Measurements from ENCODE around the gene TASP1.

Gene TASP1

DNA sequence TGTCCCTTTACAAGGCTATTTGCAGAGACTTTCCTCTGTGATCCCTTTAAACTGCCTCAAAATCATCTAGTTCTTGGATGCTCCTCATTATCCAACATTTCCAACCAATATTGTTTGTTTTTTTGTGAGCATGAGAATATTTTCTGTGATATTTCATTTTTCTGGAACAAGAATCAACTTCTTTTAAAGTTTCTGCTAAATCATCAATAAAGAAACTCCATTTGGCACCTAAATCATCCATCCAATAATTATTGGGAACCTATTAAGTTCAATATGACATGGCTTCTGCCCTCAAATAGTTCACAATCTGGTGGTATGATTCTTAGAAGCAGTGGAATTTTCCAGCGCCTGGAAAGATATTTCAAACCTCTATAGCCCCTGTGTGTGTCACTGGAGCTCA, 210.0 kb downstream of the TASP1 start:
- no peaks in the 10 kb centered on the region for H3K27me3 ChIP-seq (ENCODE audit: control insufficient read depth, insufficient read depth, low read length)
- no peak overlapping the region for H3K4me3 ChIP-seq (ENCODE audit: low read length)
- H3K9ac ChIP-seq (ENCODE audit: low read depth, low read length), result no peak overlapping the region
- no peaks in the 10 kb centered on the region for H3K36me3 ChIP-seq (ENCODE audit: insufficient read depth, low read length)
- H3K4me2 ChIP-seq (ENCODE audit: low read length), result no peak overlapping the region
- no peaks in the 10 kb centered on the region for H3K9me3 ChIP-seq (replicated peaks; ENCODE audit: low read length)
- no peaks in the 10 kb centered on the region for H3K4me1 ChIP-seq (ENCODE audit: control insufficient read depth, insufficient read depth, low read length)

- no peaks in the 10 kb centered on the region for H3K36me3 ChIP-seq (ENCODE audit: insufficient read depth, low read length)
- H3K4me2 ChIP-seq (ENCODE audit: low read length), result no peak overlapping the region
- H3K9ac ChIP-seq (ENCODE audit: low read depth, low read length), result no peak overlapping the region
- no peaks in the 10 kb centered on the region for H3K9me3 ChIP-seq (replicated peaks; ENCODE audit: low read length)
- H3K27me3 ChIP-seq (ENCODE audit: control insufficient read depth, insufficient read depth, low read length), result no peaks in the 10 kb centered on the region
- H3K4me3 ChIP-seq (ENCODE audit: low read length), result no peak overlapping the region
- H3K4me1 ChIP-seq (ENCODE audit: control insufficient read depth, insufficient read depth, low read length), result no peaks in the 10 kb centered on the region
Measured at GRCh38 chr20:13426870-13427269, 211.9 kb downstream of the TASP1 start.

GRCh38 chr20:13425381-13426135, 213.2 kb downstream of the TASP1 start:
- Histone ChIP-seq H3K36me3 (ENCODE audit: insufficient read depth, low read length) (no peaks in the 10 kb centered on the region), H3K4me1 (ENCODE audit: control insufficient read depth, insufficient read depth, low read length) (no peaks in the 10 kb centered on the region), H3K4me2 (ENCODE audit: low read length) (no peak overlapping the region), H3K27me3 (ENCODE audit: control insufficient read depth, insufficient read depth, low read length) (no peaks in the 10 kb centered on the region), H3K4me3 (ENCODE audit: low read length) (no peak overlapping the region), H3K9me3 (replicated peaks; ENCODE audit: low read length) (no peaks in the 10 kb centered on the region), H3K9ac (ENCODE audit: low read depth, low read length) (no peak overlapping the region)

DNA sequence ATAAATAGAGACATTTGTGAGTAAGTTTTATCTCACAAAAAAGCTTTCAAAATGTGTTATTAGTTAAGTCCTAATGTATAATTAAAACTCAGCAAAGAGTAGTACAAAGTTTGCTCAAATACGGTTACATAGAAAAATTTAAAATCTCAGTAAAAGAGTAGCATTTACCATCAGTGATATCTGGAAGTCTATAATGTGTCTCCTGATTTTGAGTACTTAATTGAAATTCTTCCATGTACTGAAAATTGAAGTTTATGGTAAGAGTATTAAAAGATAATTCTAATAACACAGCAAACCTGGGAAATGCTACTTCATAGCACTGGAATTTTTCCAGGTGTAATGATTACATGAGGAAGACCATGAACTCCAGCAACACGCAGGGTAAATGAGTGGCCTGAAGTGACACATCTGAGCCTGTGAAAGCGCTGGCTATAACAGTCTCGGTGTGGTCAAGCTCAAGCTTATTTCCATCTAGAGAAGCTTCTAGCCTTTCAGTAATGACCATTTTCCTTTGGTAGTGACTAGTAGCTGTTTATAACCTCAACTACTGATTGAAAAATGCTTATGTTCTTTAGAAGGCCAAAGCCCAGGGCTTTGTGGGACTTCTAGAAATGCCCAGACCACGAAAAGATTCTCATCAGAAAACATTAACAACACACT, 214.4 kb downstream of the TASP1 start:
- H3K9ac ChIP-seq (ENCODE audit: low read depth, low read length), result no peak overlapping the region
- H3K9me3 ChIP-seq (replicated peaks; ENCODE audit: low read length), result no peaks in the 10 kb centered on the region
- no peak overlapping the region for H3K4me2 ChIP-seq (ENCODE audit: low read length)
- H3K36me3 ChIP-seq (ENCODE audit: insufficient read depth, low read length), result no peaks in the 10 kb centered on the region
- no peaks in the 10 kb centered on the region for H3K27me3 ChIP-seq (ENCODE audit: control insufficient read depth, insufficient read depth, low read length)
- H3K4me3 ChIP-seq (ENCODE audit: low read length), result no peak overlapping the region
- H3K4me1 ChIP-seq (ENCODE audit: control insufficient read depth, insufficient read depth, low read length), result no peaks in the 10 kb centered on the region

DNA sequence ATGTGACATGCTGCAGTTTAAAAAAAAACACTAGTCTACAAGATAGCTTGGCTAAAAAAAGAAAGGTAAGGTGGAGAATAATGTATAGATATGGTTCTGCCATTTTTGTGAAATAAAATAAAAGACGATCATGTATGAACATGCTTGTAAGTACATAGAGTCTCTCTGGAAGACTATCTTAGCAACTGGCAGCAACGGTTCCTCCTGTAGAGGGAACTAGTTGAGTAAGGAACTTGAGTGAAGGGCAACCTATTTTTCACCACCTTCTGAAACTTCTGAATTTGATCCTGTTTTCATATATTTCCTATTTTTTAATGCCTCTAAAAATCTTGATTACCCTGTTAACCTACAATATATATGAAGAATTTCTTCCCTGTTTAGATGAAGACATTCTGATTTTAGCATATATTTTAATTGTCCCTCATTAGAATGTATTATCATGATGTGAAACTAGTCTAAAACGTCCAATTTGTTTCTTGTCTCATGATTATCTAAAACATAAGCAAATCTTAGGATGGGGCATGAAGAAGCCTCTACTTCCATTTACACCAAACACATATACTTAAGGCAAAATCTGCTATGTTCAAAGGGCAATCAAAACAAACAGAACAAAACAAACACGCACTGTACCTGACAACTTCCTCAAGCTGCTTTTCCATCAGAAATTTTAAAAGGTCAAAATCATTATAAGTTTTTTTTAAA, 215.1 kb downstream of the TASP1 start:
- Histone ChIP-seq H3K4me3 (ENCODE audit: low read length) (no peak overlapping the region), H3K27me3 (ENCODE audit: control insufficient read depth, insufficient read depth, low read length) (no peaks in the 10 kb centered on the region), H3K4me2 (ENCODE audit: low read length) (no peak overlapping the region), H3K9me3 (replicated peaks; ENCODE audit: low read length) (no peaks in the 10 kb centered on the region), H3K36me3 (ENCODE audit: insufficient read depth, low read length) (no peaks in the 10 kb centered on the region), H3K9ac (ENCODE audit: low read depth, low read length) (no peak overlapping the region), H3K4me1 (ENCODE audit: control insufficient read depth, insufficient read depth, low read length) (no peaks in the 10 kb centered on the region)

DNA sequence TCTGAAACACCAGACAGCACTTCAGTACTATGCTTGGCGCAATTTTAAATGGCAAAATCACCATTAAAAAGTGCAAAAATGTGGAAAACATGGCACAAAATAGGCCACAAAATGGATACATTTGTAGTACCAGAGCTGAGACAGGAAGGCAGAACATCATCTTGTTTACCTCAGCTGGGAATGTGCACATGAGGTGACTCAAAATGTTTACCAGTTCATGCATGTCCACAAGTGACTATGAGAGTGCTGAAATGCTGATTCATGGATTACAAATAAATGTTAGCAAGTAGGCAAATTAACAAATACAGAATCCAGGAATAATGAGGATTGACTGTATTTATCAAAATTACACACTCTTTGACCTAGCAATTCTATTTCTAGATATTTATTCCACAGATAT, 216.1 kb downstream of the TASP1 start:
- no peaks in the 10 kb centered on the region for H3K4me1 ChIP-seq (ENCODE audit: control insufficient read depth, insufficient read depth, low read length)
- no peak overlapping the region for H3K4me3 ChIP-seq (ENCODE audit: low read length)
- H3K36me3 ChIP-seq (ENCODE audit: insufficient read depth, low read length), result no peaks in the 10 kb centered on the region
- H3K27me3 ChIP-seq (ENCODE audit: control insufficient read depth, insufficient read depth, low read length), result no peaks in the 10 kb centered on the region
- H3K9ac ChIP-seq (ENCODE audit: low read depth, low read length), result no peak overlapping the region
- no peak overlapping the region for H3K4me2 ChIP-seq (ENCODE audit: low read length)
- H3K9me3 ChIP-seq (replicated peaks; ENCODE audit: low read length), result no peaks in the 10 kb centered on the region

- H3K4me1 ChIP-seq (ENCODE audit: control insufficient read depth, insufficient read depth, low read length), result no peaks in the 10 kb centered on the region
- no peak overlapping the region for H3K9ac ChIP-seq (ENCODE audit: low read depth, low read length)
- H3K4me3 ChIP-seq (ENCODE audit: low read length), result no peak overlapping the region
- no peaks in the 10 kb centered on the region for H3K36me3 ChIP-seq (ENCODE audit: insufficient read depth, low read length)
- no peaks in the 10 kb centered on the region for H3K9me3 ChIP-seq (replicated peaks; ENCODE audit: low read length)
- H3K4me2 ChIP-seq (ENCODE audit: low read length), result no peak overlapping the region
- H3K27me3 ChIP-seq (ENCODE audit: control insufficient read depth, insufficient read depth, low read length), result no peaks in the 10 kb centered on the region
Measured at GRCh38 chr20:13420625-13421024, 218.1 kb downstream of the TASP1 start.

- Histone ChIP-seq H3K4me2 (ENCODE audit: low read length) (no peak overlapping the region), H3K9me3 (replicated peaks; ENCODE audit: low read length) (no peaks in the 10 kb centered on the region), H3K27me3 (ENCODE audit: control insufficient read depth, insufficient read depth, low read length) (no peaks in the 10 kb centered on the region), H3K4me1 (ENCODE audit: control insufficient read depth, insufficient read depth, low read length) (no peaks in the 10 kb centered on the region), H3K4me3 (ENCODE audit: low read length) (no peak overlapping the region), H3K36me3 (ENCODE audit: insufficient read depth, low read length) (no peaks in the 10 kb centered on the region), H3K9ac (ENCODE audit: low read depth, low read length) (no peak overlapping the region)
Measured at GRCh38 chr20:13419477-13419876, 219.3 kb downstream of the TASP1 start.

GRCh38 chr20:13418263-13419229, 220.2 kb downstream of the TASP1 start:
- no peak overlapping the region for H3K4me3 ChIP-seq (ENCODE audit: low read length)
- no peaks in the 10 kb centered on the region for H3K36me3 ChIP-seq (ENCODE audit: insufficient read depth, low read length)
- no peaks in the 10 kb centered on the region for H3K9me3 ChIP-seq (replicated peaks; ENCODE audit: low read length)
- no peaks in the 10 kb centered on the region for H3K4me1 ChIP-seq (ENCODE audit: control insufficient read depth, insufficient read depth, low read length)
- H3K4me2 ChIP-seq (ENCODE audit: low read length), result no peak overlapping the region
- no peaks in the 10 kb centered on the region for H3K27me3 ChIP-seq (ENCODE audit: control insufficient read depth, insufficient read depth, low read length)
- no peak overlapping the region for H3K9ac ChIP-seq (ENCODE audit: low read depth, low read length)

- no peak overlapping the region for H3K4me3 ChIP-seq (ENCODE audit: low read length)
- no peak overlapping the region for H3K4me2 ChIP-seq (ENCODE audit: low read length)
- H3K9me3 ChIP-seq (replicated peaks; ENCODE audit: low read length), result no peaks in the 10 kb centered on the region
- no peaks in the 10 kb centered on the region for H3K36me3 ChIP-seq (ENCODE audit: insufficient read depth, low read length)
- peaks cover 10% of the 10 kb centered on the region for H3K4me1 ChIP-seq (ENCODE audit: control insufficient read depth, insufficient read depth, low read length)
- H3K27me3 ChIP-seq (ENCODE audit: control insufficient read depth, insufficient read depth, low read length), result no peaks in the 10 kb centered on the region
- no peak overlapping the region for H3K9ac ChIP-seq (ENCODE audit: low read depth, low read length)
Measured at GRCh38 chr20:13416531-13416930, 222.2 kb downstream of the TASP1 start.
